Glomerular endothelial cell (primary cell): Measurements from ENCODE around the gene MCRIP1. TPM values are rescaled to one million over a fixed set of nuclear protein-coding genes. Genes with fewer than 3 reads are reported as not detected.

ENCODE experiments used
- DNase-seq: peaks from one replicate; pipeline ENCODE4 v3.0.0-alpha.2; 2011; ENCODE audit warnings: low read depth, low spot score; ENCODE audit errors: extremely low read depth
- total RNA-seq: library from RNA; depleted of rRNA; stranded (reverse); fragments of >200 nt; gene quantifications from 2 replicates; pipeline ENCODE4 v1.2.3, GENCODE V29; 2015

The MCRIP1 gene
- total RNA-seq, 1 donor from 2014 or later: 148 TPM

- no peak for DNase-seq
Observed at GRCh38 chr17:81822996-81823819, 9.9 kb downstream of the MCRIP1 start.

DNA sequence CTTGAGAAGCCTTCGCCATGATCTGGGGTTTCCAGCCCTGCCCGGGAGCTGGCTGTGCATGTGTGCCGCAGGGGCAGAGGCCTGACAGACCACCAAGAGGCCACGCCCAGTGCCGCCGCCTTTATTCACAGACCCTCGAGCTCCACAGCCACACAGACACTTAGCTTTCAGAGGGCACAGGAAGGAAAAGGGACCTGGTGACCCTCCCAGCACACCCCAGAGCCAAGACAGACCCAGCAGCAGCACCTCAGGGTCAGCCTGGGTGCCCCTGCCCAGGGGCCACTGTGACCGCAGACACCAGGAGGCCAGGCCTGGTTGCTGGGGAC is 10.8 kb downstream of the MCRIP1 start:
- no peak for DNase-seq

- no peak for DNase-seq
Observed at GRCh38 chr17:81821603-81822311, 11.3 kb downstream of the MCRIP1 start.

GRCh38 chr17:81821147-81821546 is 11.9 kb downstream of the MCRIP1 start:
- DNase-seq: no peak

DNA sequence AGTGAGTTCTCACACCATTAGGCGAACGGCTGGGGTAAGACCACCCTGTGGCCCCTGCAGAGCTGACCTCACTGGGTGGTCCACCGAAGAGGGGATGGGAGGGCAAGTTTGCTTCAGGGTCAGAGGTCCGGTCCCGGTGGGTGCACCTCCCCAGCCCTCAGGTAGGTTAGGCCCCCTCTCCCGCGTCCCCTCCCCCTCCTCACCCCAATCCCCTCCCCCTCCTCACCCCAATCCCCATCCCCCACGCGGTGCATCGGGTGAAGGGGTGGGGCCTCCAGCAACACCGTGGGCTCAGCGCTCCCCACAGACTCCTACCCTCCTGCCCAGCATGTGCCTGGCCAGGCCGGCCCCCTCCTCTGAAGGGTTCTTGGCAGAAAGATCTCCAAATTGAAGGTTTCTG is 13.4 kb downstream of the MCRIP1 start:
- no peak for DNase-seq

GRCh38 chr17:81817758-81818147 is 15.3 kb downstream of the MCRIP1 start:
- no peak for DNase-seq

- DNase-seq: no peak
Observed at GRCh38 chr17:81815646-81815986, 17.5 kb downstream of the MCRIP1 start.

- no peak for DNase-seq
Observed at GRCh38 chr17:81814748-81815645, 18.1 kb downstream of the MCRIP1 start.

DNA sequence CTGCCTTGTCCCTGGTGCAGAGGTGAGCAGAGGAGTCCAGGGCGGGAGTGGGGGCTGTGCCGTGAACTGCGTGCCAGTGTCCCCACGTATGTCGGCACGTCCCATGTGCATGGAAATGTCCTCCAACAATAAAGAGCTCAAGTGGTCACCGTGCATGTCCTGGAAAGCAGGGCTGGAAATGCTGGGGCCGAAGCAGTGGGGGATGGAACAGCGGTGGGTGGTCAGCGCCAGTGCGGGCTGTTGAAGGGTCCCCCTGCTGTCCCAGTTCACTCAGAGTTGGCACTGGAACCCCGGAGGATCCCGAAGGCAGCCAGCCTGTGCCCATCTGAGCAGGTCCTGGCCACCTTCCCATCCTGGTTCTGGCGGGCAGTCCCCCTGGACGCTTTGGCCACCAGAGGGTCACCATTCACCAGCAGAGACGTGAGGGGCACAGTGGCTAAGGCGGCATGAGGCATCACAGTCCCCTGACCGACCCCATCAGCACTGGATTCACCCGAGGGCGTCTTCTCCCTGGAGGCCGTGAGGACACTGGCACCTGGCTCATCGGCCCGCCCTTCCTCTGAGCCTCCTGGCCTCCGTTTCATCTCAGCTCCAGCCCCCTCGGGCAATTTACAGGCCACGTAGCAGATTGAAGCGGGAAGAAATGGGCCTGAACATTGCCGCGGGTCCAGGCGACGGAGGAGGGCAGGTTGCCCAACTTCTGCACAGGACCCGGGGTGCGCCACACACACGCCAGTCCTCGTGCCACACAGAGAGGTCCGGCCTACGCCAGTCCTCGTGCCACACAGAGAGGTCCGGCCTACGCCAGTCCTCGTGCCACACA is 19.0 kb downstream of the MCRIP1 start:
- DNase-seq: no peak

GRCh38 chr17:81813371-81813684 is 19.8 kb downstream of the MCRIP1 start:
- DNase-seq: no peak

- DNase-seq: no peak
Observed at GRCh38 chr17:81812571-81813370, 20.3 kb downstream of the MCRIP1 start.

DNA sequence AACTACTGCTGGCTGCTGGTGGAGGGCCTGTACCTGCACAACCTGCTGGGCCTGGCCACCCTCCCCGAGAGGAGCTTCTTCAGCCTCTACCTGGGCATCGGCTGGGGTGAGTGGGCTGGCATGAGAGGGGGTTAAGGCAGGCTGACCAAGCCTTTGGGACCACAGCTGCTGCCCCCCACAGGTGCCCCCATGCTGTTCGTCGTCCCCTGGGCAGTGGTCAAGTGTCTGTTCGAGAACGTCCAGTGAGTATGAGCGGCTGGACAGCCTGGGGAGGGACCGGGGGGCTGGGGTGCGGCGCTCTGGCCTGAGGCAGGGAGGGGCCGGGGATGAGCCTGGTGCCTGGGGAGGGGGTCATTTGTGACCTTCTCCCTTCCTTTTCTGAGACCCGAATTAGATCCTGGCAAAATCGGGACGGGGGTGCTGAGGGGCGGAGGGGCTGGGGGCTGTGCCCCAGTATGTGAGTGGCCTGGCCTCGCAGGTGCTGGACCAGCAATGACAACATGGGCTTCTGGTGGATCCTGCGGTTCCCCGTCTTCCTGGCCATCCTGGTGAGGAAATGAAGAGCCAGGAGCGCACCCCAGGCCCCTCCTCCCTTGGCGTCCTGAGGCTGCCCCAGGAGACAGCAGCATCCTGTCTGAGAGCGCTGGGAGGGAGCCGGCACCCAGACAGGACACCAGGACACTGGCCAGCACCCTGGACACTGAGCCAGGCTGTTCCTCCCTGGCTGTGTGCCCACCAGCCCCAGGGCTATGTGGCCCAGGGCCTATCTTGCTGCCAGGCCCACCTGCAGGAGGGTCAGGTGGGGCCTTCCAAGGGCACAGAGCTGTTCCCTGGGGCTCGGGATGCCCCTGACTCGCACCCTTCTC is 21.2 kb downstream of the MCRIP1 start:
- DNase-seq: no peak

DNA sequence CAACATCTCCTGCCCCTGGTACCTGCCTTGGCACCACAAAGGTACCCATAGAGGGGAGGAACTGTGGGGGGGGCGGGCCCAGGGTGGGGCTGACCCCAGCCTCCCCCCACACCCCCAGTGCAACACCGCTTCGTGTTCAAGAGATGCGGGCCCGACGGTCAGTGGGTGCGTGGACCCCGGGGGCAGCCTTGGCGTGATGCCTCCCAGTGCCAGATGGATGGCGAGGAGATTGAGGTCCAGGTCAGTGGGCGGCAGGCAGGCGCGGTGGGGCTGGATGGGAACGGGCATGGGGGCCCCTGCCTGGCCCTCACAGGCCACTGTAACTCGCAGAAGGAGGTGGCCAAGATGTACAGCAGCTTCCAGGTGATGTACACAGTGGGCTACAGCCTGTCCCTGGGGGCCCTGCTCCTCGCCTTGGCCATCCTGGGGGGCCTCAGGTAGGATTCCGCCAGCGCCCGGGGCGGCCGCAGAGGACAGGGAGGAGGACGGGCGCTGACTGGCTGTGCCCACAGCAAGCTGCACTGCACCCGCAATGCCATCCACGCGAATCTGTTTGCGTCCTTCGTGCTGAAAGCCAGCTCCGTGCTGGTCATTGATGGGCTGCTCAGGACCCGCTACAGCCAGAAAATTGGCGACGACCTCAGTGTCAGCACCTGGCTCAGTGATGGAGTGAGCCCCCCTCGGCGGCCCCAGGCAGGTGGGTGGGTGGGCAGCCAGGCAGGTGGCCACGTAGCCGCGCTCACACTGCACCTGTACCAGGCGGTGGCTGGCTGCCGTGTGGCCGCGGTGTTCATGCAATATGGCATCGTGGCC is 22.0 kb downstream of the MCRIP1 start:
- no peak for DNase-seq

DNA sequence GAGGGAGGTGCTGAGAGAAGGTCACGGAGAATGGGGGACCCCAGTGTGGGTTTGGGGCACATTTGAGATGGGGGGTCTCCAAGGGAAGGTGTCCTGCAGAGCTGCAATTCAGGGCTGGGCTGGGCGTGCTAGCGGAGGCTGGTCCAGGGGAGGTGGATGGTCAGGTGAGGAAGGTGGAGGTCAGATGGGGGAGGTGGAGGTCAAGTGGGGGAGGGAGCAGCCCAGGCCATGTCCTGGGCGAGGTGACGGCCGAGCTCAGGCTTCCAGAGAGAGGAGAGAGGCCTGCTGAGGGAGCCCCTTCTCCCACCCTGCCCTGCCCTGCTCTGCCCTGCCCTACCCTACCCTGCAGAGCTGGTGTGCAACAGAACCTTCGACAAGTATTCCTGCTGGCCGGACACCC is 22.6 kb downstream of the MCRIP1 start:
- no peak for DNase-seq

DNA sequence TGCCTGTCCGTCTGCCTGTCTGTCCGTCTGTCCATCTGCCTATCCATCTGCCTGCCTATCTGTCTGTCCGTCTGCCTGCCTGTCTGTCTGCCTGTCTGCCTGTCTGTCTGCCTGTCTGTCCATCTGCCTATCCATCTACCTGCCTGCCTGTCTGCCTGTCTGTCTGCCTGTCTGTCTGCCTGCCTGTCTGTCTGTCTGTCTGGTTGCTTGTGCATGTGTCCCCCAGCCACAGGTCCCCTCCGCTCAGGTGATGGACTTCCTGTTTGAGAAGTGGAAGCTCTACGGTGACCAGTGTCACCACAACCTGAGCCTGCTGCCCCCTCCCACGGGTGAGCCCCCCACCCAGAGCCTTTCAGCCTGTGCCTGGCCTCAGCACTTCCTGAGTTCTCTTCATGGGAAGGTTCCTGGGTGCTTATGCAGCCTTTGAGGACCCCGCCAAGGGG is 23.5 kb downstream of the MCRIP1 start:
- DNase-seq: no peak

GRCh38 chr17:81808778-81809555 is 24.1 kb downstream of the MCRIP1 start:
- DNase-seq: no peak

- no peak for DNase-seq
Observed at GRCh38 chr17:81807839-81808238, 25.3 kb downstream of the MCRIP1 start.
